Tongue (tissue), 2 donors: ENCODE data around the gene GCN1. TPM values are rescaled to one million over a fixed set of nuclear protein-coding genes. Genes with fewer than 3 reads are reported as not detected.

ENCODE experiments used
- DNase-seq: peaks from one replicate; pipeline ENCODE4 v3.0.0-alpha.2; 2015
- total RNA-seq: library from RNA; depleted of rRNA; stranded (reverse); fragments of >200 nt; gene quantifications from one replicate; pipeline ENCODE4 v1.2.3, GENCODE V29; 2014

Gene GCN1
- total RNA-seq, 1 donor from 2014 or later = 68.3 TPM

DNA sequence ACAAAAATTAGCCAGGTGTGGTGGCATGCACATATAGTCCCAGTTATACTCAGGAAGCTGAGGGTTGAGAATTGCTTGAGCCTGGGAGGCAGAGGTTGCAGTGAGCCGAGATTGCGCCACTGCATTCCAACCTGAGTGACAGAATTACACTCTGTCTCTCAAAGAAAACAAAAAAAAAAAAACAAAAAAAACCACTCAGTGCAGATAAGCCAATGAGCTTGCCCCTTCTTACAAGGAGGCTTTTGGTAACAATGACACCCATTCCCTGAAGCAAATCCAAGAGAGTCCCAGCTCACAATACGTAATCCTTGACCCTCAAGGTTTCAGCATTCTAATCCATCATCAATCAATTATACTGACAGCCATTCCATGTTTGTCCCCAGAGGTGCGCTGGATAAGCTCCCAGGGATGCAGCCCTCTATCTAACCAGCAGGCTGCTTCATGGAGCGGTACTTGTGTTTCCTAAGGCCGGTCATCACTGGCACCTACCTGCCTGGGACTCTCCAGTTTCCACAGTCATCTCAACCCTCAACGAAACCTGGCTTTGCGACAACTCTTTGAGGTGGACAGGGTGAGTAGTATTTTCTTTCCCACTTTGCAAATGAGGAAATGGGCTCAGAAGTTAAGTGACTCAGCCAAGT, 12.4 kb downstream of the GCN1 start:
- DNase-seq = no peak

DNA sequence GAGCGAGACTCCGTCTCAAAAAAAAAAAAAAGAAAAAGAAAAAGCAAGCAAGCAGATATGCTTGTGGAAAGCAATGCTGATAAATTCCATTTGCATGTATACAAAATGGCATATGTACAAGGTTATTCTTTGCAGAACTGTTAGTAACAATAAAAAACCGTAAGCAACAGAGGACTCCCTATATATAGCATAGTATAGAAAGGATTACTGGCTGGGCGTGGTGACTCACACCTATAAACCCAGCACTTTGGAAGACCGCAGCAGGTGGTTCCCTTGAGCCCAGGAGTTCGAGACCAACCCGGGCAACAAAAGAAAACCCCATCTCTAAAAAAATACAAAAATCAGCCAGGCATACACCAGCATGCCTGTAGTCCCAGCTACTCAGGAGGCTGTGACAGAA, 13.5 kb downstream of the GCN1 start:
- no peak for DNase-seq

DNA sequence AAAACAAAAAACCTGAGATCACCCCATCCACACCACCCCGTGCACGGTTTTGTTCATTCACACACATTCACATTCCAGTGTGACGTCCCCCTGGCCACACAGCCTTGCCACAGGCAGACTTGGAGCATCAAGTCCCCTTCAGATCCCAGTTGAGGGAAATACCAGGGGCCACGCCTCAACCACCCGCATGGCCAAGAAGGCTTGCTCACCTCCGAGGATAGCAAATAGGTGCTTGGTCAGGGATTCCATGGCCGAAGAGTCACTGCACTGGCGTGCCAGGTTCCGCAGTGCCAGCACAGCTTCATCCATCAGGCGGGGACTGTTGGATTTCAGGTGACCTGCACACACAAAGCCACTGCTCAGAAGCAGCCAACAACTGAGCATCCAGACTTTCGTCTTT, 19.0 kb downstream of the GCN1 start:
- DNase-seq = no peak

DNA sequence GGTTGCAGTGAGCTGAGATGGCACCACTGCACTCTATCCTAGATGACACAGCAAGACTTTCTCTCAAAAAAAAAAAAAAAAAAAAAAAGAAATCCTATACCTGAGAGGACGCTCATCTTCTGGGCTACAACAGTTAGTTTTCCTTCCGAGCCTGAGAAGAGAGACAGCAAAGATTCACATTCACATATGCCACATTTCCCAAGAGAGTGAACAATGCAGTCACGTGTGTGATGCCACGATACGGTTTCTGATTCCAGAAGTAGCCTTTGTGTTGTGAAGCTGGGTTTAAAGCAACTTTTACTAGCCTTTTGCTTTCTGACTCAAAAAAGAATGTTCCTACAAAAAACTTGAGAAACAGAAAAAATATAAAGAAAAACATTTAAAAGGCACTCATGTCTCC, 19.5 kb downstream of the GCN1 start:
- DNase-seq = no peak

DNA sequence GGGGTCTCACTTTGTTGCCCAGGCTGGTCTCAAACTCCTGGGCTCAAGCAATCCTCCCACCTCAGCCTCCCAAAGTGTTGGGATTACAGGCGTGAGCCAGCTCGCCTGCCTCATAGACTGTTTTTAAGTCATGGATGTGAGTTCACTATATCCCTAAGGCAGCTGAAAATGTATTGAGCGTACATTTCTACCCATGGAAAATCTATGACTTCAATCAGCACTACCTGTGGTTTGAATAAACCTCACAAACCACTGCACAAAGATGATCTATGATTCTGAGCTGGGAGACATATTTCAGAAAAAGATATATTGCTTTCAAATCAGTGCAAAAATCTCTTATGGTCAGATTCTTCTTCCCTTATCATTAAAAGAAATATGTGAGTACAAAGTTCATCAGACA, 22.5 kb downstream of the GCN1 start:
- no peak for DNase-seq

DNA sequence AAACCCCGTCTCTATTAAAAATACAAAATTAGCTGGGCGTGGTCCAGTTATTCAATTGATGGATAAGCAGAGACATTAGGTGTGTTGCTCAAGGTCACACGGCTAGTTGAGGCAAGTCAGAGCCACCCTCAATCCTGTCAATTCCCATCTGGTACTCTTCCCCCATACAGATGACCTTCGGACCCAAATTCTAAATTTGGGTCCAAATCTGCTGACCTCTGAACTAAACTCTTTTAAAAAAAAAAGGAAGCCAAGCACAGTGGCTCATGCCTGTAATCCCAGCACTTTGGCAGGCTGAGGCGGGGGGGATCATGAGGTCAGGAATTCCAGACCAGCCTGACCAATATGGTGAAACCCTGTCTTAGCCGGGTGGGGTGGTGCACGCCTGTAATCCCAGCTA, 23.9 kb downstream of the GCN1 start:
- DNase-seq = no peak

DNA sequence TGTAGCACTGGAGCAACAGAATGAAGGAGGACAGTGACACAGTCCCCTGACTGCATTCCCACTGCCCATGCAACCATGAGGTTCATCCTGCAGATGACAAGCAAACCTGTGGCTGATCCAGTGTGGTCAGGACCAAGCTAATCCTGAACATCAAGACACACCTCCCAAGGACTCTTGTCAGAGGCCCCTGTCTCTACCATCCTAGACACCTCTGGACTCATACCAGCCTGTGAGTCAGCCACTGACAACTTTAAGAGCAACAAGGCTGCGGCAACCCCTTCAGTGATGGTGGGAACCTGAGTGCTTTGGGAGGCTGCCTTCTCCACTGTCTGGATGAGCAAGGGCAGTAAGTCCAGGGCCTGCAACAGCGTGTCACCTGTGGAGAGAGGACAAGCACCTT, 24.6 kb downstream of the GCN1 start:
- DNase-seq = no peak

DNA sequence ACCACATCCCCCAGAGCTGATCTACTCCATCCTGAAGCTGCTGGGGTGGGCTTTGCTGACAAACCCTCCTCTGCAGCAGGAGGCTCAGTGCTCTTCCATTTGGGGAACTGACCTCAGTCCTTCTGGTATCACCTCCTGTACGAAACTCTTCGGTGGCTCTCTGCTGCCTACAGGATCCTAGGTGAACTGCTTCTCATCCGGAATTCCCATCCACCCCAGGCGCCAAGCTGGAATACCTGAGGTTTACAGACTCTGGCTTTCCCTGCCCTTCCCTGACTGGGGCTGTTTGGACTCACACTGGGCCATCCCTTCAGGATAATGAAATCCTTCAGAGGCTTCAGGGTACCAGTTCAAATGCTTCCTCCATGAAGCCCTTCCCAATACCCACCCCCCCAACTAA, 26.2 kb downstream of the GCN1 start:
- no peak for DNase-seq

DNA sequence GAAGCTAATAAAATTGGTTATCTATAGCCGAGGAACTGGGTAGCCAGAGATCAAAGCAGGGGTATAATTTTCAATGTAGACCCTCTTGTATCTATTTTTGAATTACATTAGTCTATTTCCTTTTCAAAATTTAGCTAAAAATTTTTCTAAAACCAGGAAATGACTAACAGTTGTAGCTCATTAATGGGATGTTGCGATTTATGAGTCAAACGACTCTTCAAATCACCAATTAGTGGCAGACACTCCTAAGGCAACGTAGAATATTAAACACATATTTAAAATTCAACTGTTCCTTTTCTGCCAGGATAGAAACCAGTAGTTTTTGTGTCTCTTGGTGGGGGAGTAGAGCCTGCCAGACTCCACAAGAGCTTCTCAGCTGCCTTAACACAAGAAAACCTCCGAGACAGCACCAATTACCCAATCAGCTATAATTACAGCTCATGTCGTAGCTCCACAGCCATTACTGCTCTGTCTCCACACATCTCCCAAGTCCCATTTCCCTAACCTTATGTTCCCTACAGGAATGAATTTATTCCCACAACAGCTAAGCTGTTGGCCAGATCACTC, 26.9 kb downstream of the GCN1 start:
- DNase-seq = no peak

DNA sequence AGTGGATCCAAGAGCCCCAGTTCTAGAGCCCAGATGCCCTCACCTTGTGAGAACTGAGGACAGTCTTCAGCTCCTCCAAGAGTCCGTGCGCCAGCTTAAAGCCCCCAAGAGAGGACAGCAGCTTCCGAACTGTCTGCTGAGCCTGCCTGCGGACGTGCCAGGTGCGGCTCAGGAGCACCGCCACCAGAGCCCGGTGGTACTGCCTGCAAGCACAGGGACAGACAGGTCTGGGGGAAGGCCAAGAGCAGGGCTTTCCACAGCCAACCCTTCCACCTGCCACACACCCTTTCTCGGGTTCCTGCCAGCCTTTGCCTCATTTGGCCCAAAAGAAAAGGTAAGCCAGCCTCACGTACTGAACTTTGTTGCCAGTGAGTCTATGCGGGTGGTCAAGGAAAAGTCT, 30.2 kb downstream of the GCN1 start:
- DNase-seq = no peak

DNA sequence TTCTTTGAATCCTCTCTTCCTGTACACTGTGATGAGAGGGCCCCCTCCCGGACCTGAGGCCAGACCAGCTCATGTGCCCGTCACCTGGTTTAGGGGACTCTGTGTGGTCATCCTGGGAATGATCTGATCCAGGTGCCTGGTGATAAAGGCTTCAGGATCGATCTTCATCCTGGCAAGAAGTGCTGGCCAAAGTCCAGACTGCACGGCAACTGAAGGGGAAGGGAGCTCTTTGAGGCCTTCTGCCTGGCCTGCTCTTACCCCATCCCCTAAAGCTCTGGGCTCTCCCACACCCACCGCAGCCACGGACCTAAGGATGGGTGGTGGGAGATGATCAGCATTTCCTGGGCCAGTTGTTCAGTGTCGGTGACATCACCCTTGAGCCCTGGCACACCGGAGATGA, 31.8 kb downstream of the GCN1 start:
- DNase-seq = no peak

DNA sequence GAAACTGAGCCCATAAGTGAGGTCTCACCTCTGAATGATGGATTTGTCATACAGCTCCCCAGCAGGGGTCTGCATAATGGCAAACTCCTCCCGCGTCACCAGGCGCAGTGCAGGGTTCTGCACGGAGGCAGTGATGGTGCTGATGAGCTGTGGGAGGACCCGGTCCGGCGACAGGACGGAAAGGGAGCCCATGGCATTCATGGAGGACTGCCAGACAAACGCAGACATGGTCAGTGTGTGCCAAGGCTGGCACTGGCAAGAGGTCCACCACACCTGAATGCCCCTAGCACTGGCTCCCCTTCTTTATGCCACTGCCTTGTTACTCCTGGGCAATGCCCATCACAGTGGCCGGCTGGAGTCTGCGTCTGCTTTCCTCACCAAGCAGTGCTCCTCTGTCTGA, 32.7 kb downstream of the GCN1 start:
- no peak for DNase-seq

DNA sequence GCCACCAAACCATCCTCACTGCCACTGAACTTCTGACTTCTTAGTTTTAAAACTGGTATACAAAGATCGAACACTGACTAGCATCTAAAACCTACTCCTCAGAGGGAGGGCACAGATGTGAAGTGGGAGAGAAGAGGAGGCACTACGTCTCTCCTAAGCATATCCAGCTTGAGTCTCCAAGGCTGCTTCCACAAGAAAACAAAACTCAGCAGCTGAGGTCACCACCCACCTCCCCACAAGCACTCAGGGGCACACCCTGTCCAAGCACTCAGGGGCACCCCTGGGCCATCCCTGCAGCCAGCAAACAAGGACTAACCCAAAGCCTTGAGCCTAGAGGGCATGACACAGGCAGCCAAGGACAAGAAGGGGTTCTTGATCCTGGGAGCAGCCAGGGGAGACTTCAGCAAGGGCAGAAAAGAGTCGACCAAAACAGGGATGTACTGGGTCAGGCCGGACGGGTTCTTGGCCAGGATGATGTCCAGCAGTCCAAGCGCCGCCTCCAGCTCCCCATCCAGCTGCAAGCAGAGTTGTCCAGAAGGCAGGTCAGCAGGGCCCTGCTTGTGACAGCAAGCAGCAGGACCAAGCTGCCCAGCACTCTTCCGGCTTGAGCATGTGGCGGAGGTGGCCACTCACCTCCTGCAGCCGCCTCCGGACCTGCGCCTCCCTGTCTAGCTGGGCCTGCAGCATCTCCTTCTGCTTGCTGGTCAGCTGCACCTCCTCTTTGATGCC, 34.8 kb downstream of the GCN1 start:
- no peak for DNase-seq

DNA sequence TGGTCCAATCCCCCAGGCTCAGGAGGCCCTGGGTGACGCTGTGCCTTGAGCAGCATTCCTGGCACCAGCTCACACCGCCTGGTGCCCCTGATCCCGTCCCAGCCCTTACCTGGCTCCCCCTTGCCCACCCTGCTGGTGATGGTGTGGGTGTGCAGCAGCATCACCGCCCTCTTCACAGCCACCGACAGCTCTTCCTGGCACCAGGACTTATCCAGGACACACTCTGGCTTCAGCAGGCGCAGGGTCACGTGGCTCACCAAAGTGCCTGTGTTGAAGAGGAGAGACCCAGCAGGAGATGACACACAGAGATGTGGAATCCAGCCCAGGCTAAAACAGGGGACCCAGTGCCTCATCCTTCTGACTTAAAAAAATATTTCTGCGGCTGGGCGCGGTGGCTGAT, 36.2 kb downstream of the GCN1 start:
- no peak for DNase-seq

DNA sequence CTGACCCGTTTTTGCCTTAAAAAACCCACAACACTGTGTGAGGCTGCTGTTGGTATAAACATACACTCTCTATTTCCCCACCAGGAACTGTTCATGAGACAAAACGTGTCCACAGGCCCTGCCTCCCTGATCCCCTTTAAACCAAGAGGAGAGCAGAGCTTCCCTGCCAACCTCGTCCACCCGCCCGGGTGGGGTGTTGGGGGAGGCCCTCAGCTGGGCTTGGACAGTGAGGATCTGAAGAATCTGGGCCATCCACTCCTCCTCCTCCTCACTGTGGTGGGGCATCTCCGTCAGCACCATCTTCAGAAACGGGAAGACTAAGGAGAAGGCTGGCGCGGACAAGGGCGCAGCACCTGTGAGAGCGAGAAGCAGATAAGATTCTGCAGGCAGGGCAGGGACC, 36.8 kb downstream of the GCN1 start:
- no peak for DNase-seq

DNA sequence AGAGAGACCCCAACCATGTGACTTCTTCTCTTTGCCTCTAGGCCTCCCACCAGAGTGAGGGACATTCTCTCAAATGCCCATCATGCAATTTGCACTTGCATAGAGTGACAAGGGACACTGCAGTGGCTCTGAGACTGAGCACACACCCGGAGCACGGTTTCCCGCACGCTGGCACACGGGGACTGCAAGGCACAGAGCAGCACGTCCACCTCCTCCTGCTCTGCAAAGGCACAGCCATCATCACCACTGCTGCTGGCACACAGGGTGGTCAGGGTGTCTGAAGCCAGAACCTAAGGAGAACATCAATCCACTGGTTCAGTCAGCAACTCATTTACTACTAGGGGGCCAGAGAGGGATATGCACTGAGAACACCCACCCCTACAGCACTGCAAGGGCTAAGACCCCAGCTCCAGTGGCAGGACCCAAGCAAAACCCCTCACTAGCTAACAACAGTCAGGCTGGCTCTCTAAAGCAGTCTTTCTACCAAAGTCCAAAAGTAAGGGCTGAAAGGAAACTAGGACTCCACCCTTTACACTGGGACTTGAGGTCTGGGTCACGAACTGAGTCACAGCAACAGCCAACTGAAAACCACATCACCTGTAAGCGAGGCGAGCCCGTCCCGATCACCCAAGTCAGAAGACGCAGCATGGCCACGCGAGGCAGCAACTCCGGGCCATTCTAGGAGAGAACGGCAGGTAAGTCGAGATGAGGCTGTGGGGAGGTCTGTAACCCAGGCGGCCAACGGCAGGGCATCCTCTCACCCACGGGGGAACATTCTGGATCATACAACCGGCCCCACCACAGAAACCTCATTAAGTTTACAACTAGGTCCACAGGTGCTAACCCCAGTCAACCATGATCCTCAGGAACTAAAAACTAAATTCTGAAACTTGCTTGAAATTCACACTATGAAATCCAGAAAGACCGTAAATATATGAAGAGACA, 37.9 kb downstream of the GCN1 start:
- no peak for DNase-seq

DNA sequence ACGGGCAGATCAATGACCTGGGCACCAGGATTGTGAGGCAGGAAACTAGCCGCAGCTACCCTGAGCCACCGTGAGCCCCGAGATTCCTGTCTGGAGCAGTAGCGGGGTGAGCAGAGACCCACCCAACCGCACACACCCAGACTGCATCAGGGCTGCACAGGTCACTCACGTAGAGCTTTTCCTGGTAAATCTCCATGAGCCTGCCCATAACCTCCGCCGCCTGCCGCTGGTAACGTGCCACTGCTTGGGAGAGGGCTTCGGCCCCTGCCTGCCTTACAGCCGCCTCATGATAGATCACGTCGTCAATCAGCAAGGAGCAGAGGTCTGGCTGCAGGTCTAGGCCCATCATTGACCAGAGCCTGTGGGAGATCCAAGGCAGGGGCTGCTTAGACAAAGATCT, 39.4 kb downstream of the GCN1 start:
- DNase-seq = no peak

DNA sequence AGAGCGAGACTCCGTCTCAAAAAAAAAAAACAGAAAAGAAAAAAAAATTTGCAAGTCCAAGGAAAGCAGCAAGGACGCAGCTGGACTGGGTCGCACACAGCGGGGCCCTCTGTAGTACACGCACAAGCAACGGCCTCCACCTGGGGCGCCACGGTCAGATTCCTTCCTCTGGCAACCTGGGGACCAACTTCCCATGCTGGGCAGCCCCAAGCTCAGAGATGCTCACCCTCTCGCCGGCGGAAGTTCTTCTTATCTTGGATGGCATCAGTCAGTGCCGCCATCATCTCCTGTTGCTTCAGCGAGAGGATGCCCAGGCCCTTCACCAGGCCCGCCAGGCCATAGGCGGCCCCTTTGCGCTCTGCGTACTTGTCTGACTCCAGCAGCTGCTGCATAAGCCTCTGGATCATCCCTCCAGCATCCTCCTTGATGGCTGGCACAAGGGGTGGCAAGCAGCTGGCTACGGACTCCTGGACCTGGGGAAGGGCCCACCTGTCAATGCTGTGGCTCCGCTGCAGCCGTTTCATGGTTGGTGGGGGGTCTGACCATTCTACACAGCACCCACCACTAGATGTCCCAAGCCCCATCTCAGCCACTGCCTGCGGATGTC, 43.5 kb downstream of the GCN1 start:
- no peak for DNase-seq

DNA sequence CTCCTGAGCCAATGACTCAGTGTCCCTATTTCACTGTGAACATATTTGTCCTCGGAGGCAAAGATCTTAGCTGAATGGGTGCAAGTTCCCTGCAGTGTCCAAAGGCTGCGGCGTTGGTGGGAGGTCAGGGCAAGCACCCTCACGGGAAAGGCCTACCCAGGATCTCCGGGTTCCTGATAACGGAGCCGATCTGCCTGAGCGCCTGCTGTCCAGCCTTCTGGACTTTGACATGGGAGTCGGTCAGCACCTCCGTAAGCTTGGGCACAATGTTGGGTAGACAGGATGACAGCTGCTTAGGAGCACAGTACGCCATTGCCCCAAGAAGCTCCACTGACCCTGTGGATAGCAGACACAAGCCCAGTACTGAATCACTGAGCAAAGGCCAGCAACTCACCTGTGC, 46.5 kb downstream of the GCN1 start:
- no peak for DNase-seq

DNA sequence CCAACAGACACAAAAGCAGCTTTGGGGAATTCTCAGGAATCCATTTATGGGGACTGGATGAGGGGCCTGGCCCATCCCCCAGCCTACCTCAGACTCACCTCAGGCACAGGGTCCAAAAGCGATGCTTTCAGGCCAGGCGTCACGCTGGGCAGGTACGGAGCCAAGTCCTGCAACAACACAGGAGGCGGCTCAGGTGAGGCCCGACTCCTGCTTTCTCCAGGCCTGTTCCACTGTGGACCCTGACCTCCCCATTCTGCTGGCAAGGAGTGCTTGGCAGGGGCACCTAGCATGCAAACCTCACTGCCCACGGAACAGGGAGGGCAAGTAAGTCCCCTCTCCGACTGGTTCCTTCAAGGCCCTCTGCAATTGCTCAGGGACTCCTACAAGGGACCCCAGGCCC, 49.4 kb downstream of the GCN1 start:
- DNase-seq = no peak

DNA sequence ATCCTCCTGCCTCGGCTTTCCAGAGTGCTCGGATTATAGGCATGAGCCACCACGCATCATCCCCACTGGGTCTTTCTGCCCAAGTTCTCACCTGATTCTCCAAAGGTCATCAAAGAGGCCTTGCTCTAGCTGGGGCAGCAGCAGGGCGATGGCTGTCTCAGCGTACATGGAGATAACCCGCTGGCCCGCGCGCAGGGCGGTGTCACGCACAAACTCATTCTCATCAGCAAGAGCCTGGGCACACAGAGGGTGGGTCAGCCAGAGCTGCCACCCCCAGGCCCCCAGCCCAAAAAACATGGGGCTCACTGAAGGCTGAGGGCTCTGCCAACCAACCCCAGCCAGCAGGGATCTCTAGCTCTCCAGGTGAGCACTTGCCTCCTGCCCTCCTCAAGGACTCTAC, 50.3 kb downstream of the GCN1 start:
- no peak for DNase-seq

DNA sequence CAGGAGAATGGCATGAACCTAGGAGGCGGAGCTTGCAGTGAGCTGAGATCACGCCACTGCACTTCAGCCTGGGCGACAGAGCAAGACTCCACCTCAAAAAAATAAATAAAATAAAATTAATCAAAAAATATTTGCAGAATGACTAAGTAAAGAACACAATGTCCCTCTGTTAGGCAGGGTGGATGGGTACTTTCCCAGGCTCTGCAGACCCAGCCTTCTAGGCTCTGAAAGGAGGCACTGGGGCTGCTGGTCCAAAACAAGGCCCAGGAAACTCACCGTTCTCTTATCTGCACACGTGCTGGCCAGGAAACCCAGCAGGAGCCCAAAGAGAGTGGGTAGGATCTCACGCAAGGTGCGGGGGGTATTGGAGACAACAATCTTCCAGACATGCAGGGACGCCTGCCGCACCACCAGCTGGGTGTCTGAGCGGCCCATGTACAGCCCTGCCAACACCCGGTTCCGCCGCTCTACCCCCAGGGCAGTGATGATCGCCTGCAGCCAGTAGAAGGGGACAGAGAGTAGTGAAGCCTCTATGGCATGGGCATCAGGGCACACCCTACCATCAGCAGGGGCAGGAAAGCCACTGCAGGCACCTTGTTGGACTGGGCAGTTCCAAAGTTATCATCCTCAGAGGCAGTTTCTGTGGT, 52.2 kb downstream of the GCN1 start:
- no peak for DNase-seq
